ENCODE data around the gene OR2V1.

DNA sequence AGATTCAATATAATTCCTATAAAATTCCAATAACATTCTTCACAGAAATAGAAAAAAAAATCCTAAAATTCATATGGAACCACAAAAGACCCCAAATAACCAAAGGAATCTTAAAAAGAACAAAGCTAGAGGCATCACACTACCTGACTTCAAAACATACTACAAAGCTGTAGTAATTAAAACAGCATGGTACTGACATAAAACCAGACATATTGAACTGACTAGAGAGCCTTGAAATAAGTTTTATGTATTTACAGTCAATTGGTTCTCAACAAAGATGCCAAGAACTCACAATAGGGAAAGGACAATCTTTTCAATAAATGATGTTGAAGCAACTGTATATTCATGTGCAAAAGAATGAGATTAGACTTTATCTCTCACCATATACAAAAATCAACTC lies 54.0 kb downstream of the OR2V1 start:
- TF ChIP-seq, protein P1, sequence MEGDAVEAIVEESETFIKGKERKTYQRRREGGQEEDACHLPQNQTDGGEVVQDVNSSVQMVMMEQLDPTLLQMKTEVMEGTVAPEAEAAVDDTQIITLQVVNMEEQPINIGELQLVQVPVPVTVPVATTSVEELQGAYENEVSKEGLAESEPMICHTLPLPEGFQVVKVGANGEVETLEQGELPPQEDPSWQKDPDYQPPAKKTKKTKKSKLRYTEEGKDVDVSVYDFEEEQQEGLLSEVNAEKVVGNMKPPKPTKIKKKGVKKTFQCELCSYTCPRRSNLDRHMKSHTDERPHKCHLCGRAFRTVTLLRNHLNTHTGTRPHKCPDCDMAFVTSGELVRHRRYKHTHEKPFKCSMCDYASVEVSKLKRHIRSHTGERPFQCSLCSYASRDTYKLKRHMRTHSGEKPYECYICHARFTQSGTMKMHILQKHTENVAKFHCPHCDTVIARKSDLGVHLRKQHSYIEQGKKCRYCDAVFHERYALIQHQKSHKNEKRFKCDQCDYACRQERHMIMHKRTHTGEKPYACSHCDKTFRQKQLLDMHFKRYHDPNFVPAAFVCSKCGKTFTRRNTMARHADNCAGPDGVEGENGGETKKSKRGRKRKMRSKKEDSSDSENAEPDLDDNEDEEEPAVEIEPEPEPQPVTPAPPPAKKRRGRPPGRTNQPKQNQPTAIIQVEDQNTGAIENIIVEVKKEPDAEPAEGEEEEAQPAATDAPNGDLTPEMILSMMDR (IDR thresholded peaks at IDR 0.05), result no peak
- TF ChIP-seq POLR2A (IDR thresholded peaks at IDR 0.05), result no peak
